HG03439 (cell line): ENCODE results near the gene EVC.

Experiments used
- ATAC-seq: cut with Tn5 transposase; IDR thresholded peaks from one replicate; pipeline ENCODE4 v1.9.1; 2021; ENCODE audit warnings: mild to moderate bottlenecking, moderate library complexity; ENCODE audit not compliant: unreplicated experiment

EVC gene

GRCh38 chr4:5753766-5754528 lies 42.9 kb downstream of the EVC start:
- no peak for ATAC-seq

- ATAC-seq, result no peak
Measured at GRCh38 chr4:5754529-5754881, 43.5 kb downstream of the EVC start.

GRCh38 chr4:5755161-5755560 lies 44.2 kb downstream of the EVC start:
- no peak for ATAC-seq

- no peak for ATAC-seq
Measured at GRCh38 chr4:5755679-5756078, 44.7 kb downstream of the EVC start.

- ATAC-seq, result no peak
Measured at GRCh38 chr4:5756271-5756670, 45.3 kb downstream of the EVC start.

- ATAC-seq, result no peak
Measured at GRCh38 chr4:5757091-5757490, 46.1 kb downstream of the EVC start.

GRCh38 chr4:5757536-5757935 lies 46.5 kb downstream of the EVC start:
- no peak for ATAC-seq

GRCh38 chr4:5757954-5758353 lies 47.0 kb downstream of the EVC start:
- no peak for ATAC-seq

- ATAC-seq, result no peak
Measured at GRCh38 chr4:5758741-5759140, 47.7 kb downstream of the EVC start.

- no peak for ATAC-seq
Measured at GRCh38 chr4:5759236-5760075, 48.5 kb downstream of the EVC start.

- no peak for ATAC-seq
Measured at GRCh38 chr4:5760246-5760645, 49.2 kb downstream of the EVC start.

- no peak for ATAC-seq
Measured at GRCh38 chr4:5760936-5761480, 50.0 kb downstream of the EVC start.

- no peak for ATAC-seq
Measured at GRCh38 chr4:5770051-5770450, 59.0 kb downstream of the EVC start.

GRCh38 chr4:5772528-5773270 lies 61.7 kb downstream of the EVC start:
- no peak for ATAC-seq

- no peak for ATAC-seq
Measured at GRCh38 chr4:5773271-5773555, 62.2 kb downstream of the EVC start.

- ATAC-seq, result no peak
Measured at GRCh38 chr4:5774416-5775036, 63.5 kb downstream of the EVC start.

- ATAC-seq, result no peak
Measured at GRCh38 chr4:5776510-5776909, 65.5 kb downstream of the EVC start.

GRCh38 chr4:5780831-5781480 lies 70.0 kb downstream of the EVC start:
- ATAC-seq, result no peak

- no peak for ATAC-seq
Measured at GRCh38 chr4:5781691-5782090, 70.7 kb downstream of the EVC start.

GRCh38 chr4:5782829-5783476 lies 72.0 kb downstream of the EVC start:
- no peak for ATAC-seq
